GM21447 (cell line): ENCODE measurements around the gene ECPAS.
"Not testable (repeated sequence)": the region's sequence is repeated elsewhere in the genome, so short reads cannot be mapped to it uniquely, and the experiment has no call there.

Source experiments
- ATAC-seq: cut with Tn5 transposase; IDR thresholded peaks from one replicate; pipeline ENCODE4 v1.9.1; 2021; ENCODE audit not compliant: unreplicated experiment

Gene ECPAS

GRCh38 chr9:111356481-111357244 lies 127.5 kb downstream of the ECPAS start:
- ATAC-seq = no peak

- no peak for ATAC-seq
Observed at GRCh38 chr9:111352545-111352944, 131.6 kb downstream of the ECPAS start.

- ATAC-seq = no peak
Observed at GRCh38 chr9:111350556-111350955, 133.6 kb downstream of the ECPAS start.

- ATAC-seq = no peak
Observed at GRCh38 chr9:111349766-111350165, 134.4 kb downstream of the ECPAS start.

GRCh38 chr9:111348821-111349271 lies 135.3 kb downstream of the ECPAS start:
- ATAC-seq = no peak

GRCh38 chr9:111334318-111334863 lies 149.8 kb downstream of the ECPAS start:
- not testable (repeated sequence) for ATAC-seq

GRCh38 chr9:111330124-111330523 lies 154.1 kb downstream of the ECPAS start, which contains the start of gene OR2K2:
Gene OR2K2 (minus strand): TSS chr9:111330224. CDS start chr9:111328433, 1,791 bp downstream.
- ATAC-seq = no peak

GRCh38 chr9:111320631-111321030 lies 163.6 kb downstream of the ECPAS start:
- ATAC-seq = no peak

GRCh38 chr9:111316796-111317195 lies 167.4 kb downstream of the ECPAS start:
- ATAC-seq = no peak
